Heart left ventricle (tissue), 16 donors: ENCODE results near the gene MEFV. TPM values are rescaled to one million over a fixed set of nuclear protein-coding genes. Genes with fewer than 3 reads are reported as not detected.

ENCODE experiments used
- ATAC-seq, 4 donors: fragments of 200-7000 bp; cut with Tn5 transposase; one replicate each; pipeline ENCODE4 v1.9.1; 2020 to 2022; ENCODE audit warnings: moderate library complexity in 4 of 4, mild to moderate bottlenecking in 3 of 4, moderate number of reproducible peaks in 1 of 4
- DNase-seq, 5 donors: peaks; one replicate each; pipeline ENCODE4 v3.0.0-alpha.2; 2020
- H3K27ac ChIP-seq, 12 donors: fragments of 200-600 bp; sonication (generic) in 4 of 12; one replicate each; pipeline versions ENCODE4 v1.5.0 to v1.8.0; 2016 to 2022; ENCODE audit warnings: mild to moderate bottlenecking in 2 of 12
- H3K27me3 ChIP-seq, 9 donors: fragments of 200-600 bp; sonication (generic) in 2 of 9; one replicate each; pipeline versions ENCODE4 v1.5.1 to v1.8.0; 2016 to 2022; ENCODE audit warnings: mild to moderate bottlenecking in 3 of 9
- H3K36me3 ChIP-seq, 9 donors: fragments of 200-600 bp; sonication (generic) in 2 of 9; one replicate each; pipeline versions ENCODE4 v1.5.0 to v1.8.0; 2018 to 2022; ENCODE audit warnings: mild to moderate bottlenecking in 2 of 9
- H3K4me1 ChIP-seq, 12 donors: fragments of 200-600 bp; sonication (generic) in 4 of 12; one replicate each; pipeline versions ENCODE4 v1.5.0 to v1.8.0; 2016 to 2022; ENCODE audit warnings: mild to moderate bottlenecking in 3 of 12
- H3K4me3 ChIP-seq, 12 donors: fragments of 200-600 bp; sonication (generic) in 4 of 12; one replicate each; pipeline versions ENCODE4 v1.5.0 to v1.8.0; 2017 to 2022; ENCODE audit warnings: mild to moderate bottlenecking in 9 of 12, moderate library complexity in 4 of 12
- H3K9me3 ChIP-seq, 12 donors: fragments of 200-600 bp; sonication (generic) in 4 of 12; one replicate each; pipeline versions ENCODE4 v1.5.0 to v1.8.0; 2016 to 2022; ENCODE audit warnings: mild to moderate bottlenecking in 1 of 12
- CTCF ChIP-seq, 12 donors: fragments of 200-600 bp; sonication (generic) in 4 of 12; IDR thresholded peaks; one replicate each; pipeline versions ENCODE4 v1.5.0 to v1.8.0; 2018 to 2022; ENCODE audit warnings: antibody characterized with exemption in 12 of 12, mild to moderate bottlenecking in 5 of 12
- POLR2A ChIP-seq, 2 donors: fragments of 450-650 bp; IDR thresholded peaks; one replicate each; pipeline ENCODE4 v1.6.1; 2017; ENCODE audit warnings: antibody characterized with exemption in 2 of 2, mild to moderate bottlenecking in 2 of 2, moderate library complexity in 2 of 2
- WGBS, 4 donors: extraction: QIAGEN DNeasy Blood & Tissue Kit in 2 of 4; methylation state at CpG; one replicate each; pipeline versions ENCODE4 v1.1.5 to v1.1.7; 2013 to 2018; 5-methylcytosine and 5-hydroxymethylcytosine counted together
- intact Hi-C, 10 donors: fragments of 100-400 bp; cut with DNase I; formaldehyde crosslinking; loops; one replicate each; pipeline versions ENCODE4 v1.11.1 to v1.14.2; 2022
- polyA plus RNA-seq, 2 donors: library from polyadenylated mRNA; stranded (reverse); fragments of 200-250 nt; gene quantifications; one replicate each; pipeline ENCODE4 v1.2.3, GENCODE V29; 2013
- total RNA-seq, 9 donors: library from RNA; depleted of rRNA in 2 of 9; stranded (reverse); fragments of >200 nt in 2 of 9; fragmentation: NEBNext Ultra II Directional in 3 of 9; extraction: Animal tissue kit (Norgen Biotek cat#: 25700) in 3 of 9; gene quantifications; one replicate each; pipeline versions ENCODE4 v1.1.0 to v1.2.4, GENCODE V29; 2016 to 2023
- donor health status: ischemic (EF 13 %, LVEDD 7.1; RV severe dilation, severe dysfunction).
- donor health status: healthy with polysubstance abuse.
- donor health status: DM: no; HTN: yes; CAD: no.
- donor health status: DM: no; HTN: no; CAD: no.
- donor health status: ischemic (EF 25% LVEDD 6.9; RV normal size, moderate dysfunction).
- donor health status: ischemic (EF 25% LVEDD 5.7; RV mildly dilated, moderate dysfunction).
- donor health status: healthy.
- donor health status: DM: yes; HTN: yes; CAD: no.
- donor health status: ischemic (EF 35%, LVEDD 5.7; RV mildly dilated, moderate dysfunction).
- donor health status: nonischemic (EF 11% LVEDD 7.7; RV severe dilation, severe dysfunction).
- donor health status: DM: yes; HTN: yes; CAD: no.
- donor health status: PGD.
- donor health status: ischemic (EF 29% LVEDD 5.4; RV normal size, mild dysfunction).
- donor health status: nonischemic (EF 23%, LVEDD 6.1; RV moderate dilation, normal function).

MEFV gene
- total and polyA plus RNA-seq, 11 donors: 0.23 to 4.3 (median 0.75) TPM

GRCh38 chr16:3289998-3290673 is 33.7 kb upstream of the MEFV start:
- DNase-seq: no peak
- no peaks in the 10 kb centered on the region for H3K27me3 ChIP-seq
- H3K4me3 ChIP-seq: no peak overlapping the region
- H3K4me1 ChIP-seq: peaks cover 0 to 8% (median 3%) of the 10 kb centered on the region in 12 donors
- H3K36me3 ChIP-seq: peaks cover 11 to 86% (median 74%) of the 10 kb centered on the region in 9 donors
- H3K9me3 ChIP-seq: peaks cover 0 to 100% (median 69%) of the 10 kb centered on the region in 12 donors
- no peak for TF ChIP-seq POLR2A (IDR thresholded peaks at IDR 0.05)
- TF ChIP-seq CTCF (IDR thresholded peaks at IDR 0.05): no peak
- no peak overlapping the region for H3K27ac ChIP-seq
- intact Hi-C loops: loop anchor here in 4 of 10 donors (10.0 kb wide), 4 partner anchors 55 to 215 kb away; partner anchors contain the start of genes CLUAP1 (in 2 of the 4), C16orf90 (in 1 of the 4) and ZNF200 (in 1 of the 4)
- WGBS, 4 donors: 97 to 99% (median 98%) methylated on average over 16 of the region's 16 CpGs
- ATAC-seq: no peak

- Histone ChIP-seq H3K4me1 (peaks cover 0 to 30% (median 24%) of the 10 kb centered on the region in 12 donors), H3K27me3 (no peaks in the 10 kb centered on the region), H3K4me3 (peak overlapping the region in 9 of 12 donors; percentile 75 to 99 (median 93)), H3K9me3 (peaks cover 0 to 56% (median 32%) of the 10 kb centered on the region in 12 donors), H3K36me3 (peaks cover 6 to 55% (median 43%) of the 10 kb centered on the region in 9 donors), H3K27ac (no peak overlapping the region)
- TF ChIP-seq POLR2A (IDR thresholded peaks at IDR 0.05) (no peak), CTCF (IDR thresholded peaks at IDR 0.05) (no peak)
- intact Hi-C loops: loop anchor here in 4 of 10 donors (10.0 kb wide), 3 partner anchors 50 to 220 kb away; partner anchors contain the start of genes CLUAP1 (in 2 of the 4) and ZNF200 (in 1 of the 4)
- WGBS, 4 donors: 73 to 84% (median 78%) methylated on average over 6 of the region's 6 CpGs
- no peak for ATAC-seq
- DNase-seq: no peak
Measured at GRCh38 chr16:3285131-3285530, 28.7 kb upstream of the MEFV start.

- peak overlapping the region; percentile 98 to 100 (median 99) for H3K27ac ChIP-seq
- H3K4me1 ChIP-seq: peaks cover 0 to 30% (median 24%) of the 10 kb centered on the region in 12 donors
- H3K9me3 ChIP-seq: peaks cover 0 to 42% (median 18%) of the 10 kb centered on the region in 12 donors
- intact Hi-C loops: loop anchor here in 8 of 10 donors (1.0 to 10.0 kb wide), 11 partner anchors 19 to 221 kb away; partner anchors contain the start of genes CLUAP1 (in 3 of the 8), TIGD7 (in 2 of the 8), ZNF200 (in 2 of the 8) and ZNF75A (in 2 of the 8)
- peaks cover 0 to 42% (median 29%) of the 10 kb centered on the region in 9 donors for H3K36me3 ChIP-seq
- ATAC-seq (no peak), DNase-seq (peak in 2 of 5 donors; percentile 30 to 33)
- H3K4me3 ChIP-seq: peak overlapping the region; percentile 75 to 99 (median 94)
- H3K27me3 ChIP-seq: no peaks in the 10 kb centered on the region
- TF ChIP-seq POLR2A (IDR thresholded peaks at IDR 0.05): no peak
- TF ChIP-seq CTCF (IDR thresholded peaks at IDR 0.05): no peak
- WGBS, 4 donors: 5 to 8% (median 6%) methylated on average over 31 to 56 of the region's 56 CpGs
Measured at GRCh38 chr16:3283543-3284447, 27.4 kb upstream of the MEFV start.
